Body of pancreas (tissue), 4 donors: ENCODE results near the gene FPR1.

Experiments used
- CTCF ChIP-seq, 7 experiments: fragments of 450-650 bp in 4 of 7; fragments of 200-600 bp in 3 of 7; sonication (generic) in 3 of 7; IDR thresholded peaks; one replicate each; pipeline ENCODE4 v1.5.1; 2016 to 2019; ENCODE audit warnings: antibody characterized with exemption in 7 of 7
- POLR2A ChIP-seq, 3 donors: fragments of 450-650 bp; IDR thresholded peaks; one replicate each; pipeline ENCODE4 v1.6.1; 2016; ENCODE audit warnings: antibody characterized with exemption in 3 of 3, mild to moderate bottlenecking in 2 of 3

- TF ChIP-seq CTCF (IDR thresholded peaks at IDR 0.05) (no peak), POLR2A (IDR thresholded peaks at IDR 0.05) (no peak)
Measured at GRCh38 chr19:51709575-51709974, 42.1 kb downstream of the FPR1 start.
